HepG2 (cell line): ENCODE results near the gene SFMBT1. TPM values are rescaled to one million over a fixed set of nuclear protein-coding genes. Genes with fewer than 3 reads are reported as not detected.

ENCODE experiments used
- DR1 ChIP-seq: sonication (generic); formaldehyde crosslinking; IDR thresholded peaks from 2 replicates; pipeline ENCODE4 v1.8.0; 2021; ENCODE audit warnings: mild to moderate bottlenecking, missing genetic modification reagents, inconsistent platforms
- E2F5 ChIP-seq: sonication (generic); formaldehyde crosslinking; conservative IDR thresholded peaks from 2 replicates; pipeline ENCODE4 v1.4.0; 2020; ENCODE audit warnings: missing genetic modification reagents
- FOXA3 ChIP-seq: IDR thresholded peaks from 2 replicates; pipeline ENCODE4 v1.6.1; 2016; ENCODE audit warnings: missing genetic modification reagents, missing compliant biosample characterization
- FUBP1 ChIP-seq: sonication (generic); formaldehyde crosslinking; IDR thresholded peaks from 2 replicates; pipeline ENCODE4 v1.5.1; 2020; ENCODE audit warnings: missing genetic modification reagents, mild to moderate bottlenecking, borderline replicate concordance
- GABPA ChIP-seq, 2 experiments: IDR thresholded peaks; 2 replicates each; pipeline ENCODE4 v1.6.1; 2011 to 2016; ENCODE audit warnings: low read depth in 2 of 2, low read length in 1 of 2, missing biosample characterization in 1 of 2, missing genetic modification characterization in 1 of 2
- HMGA1 ChIP-seq: sonication (generic); formaldehyde crosslinking; conservative IDR thresholded peaks from 2 replicates; pipeline ENCODE4 v1.4.0; 2020; ENCODE audit warnings: missing genetic modification reagents
- HNF1B ChIP-seq: sonication (generic); formaldehyde crosslinking; IDR thresholded peaks from 2 replicates; pipeline ENCODE4 v1.5.1; 2020; ENCODE audit warnings: mild to moderate bottlenecking, moderate library complexity, missing genetic modification reagents
- IKZF5 ChIP-seq: IDR thresholded peaks from 2 replicates; pipeline ENCODE4 v1.6.1; 2018; ENCODE audit warnings: missing genetic modification reagents, mild to moderate bottlenecking, missing compliant biosample characterization
- MBNL3 ChIP-seq: fragments of 250-450 bp; sonication (Bioruptor Pico); conservative IDR thresholded peaks from 2 replicates; pipeline ENCODE4 v1.8.0; 2022; ENCODE audit warnings: mild to moderate bottlenecking, inconsistent platforms
- MED8 ChIP-seq: sonication (generic); formaldehyde crosslinking; IDR thresholded peaks from 2 replicates; pipeline ENCODE4 v1.8.1; 2023; ENCODE audit warnings: mild to moderate bottlenecking, missing genetic modification reagents; ENCODE audit not compliant: insufficient replicate concordance
- MXD4 ChIP-seq: IDR thresholded peaks from 2 replicates; pipeline ENCODE4 v1.6.1; 2016; ENCODE audit warnings: mild to moderate bottlenecking, missing biosample characterization, missing genetic modification reagents
- PBX2 ChIP-seq: IDR thresholded peaks from 2 replicates; pipeline ENCODE4 v1.6.1; 2016; ENCODE audit warnings: control low read depth
- SALL1 ChIP-seq: sonication (generic); formaldehyde crosslinking; IDR thresholded peaks from 2 replicates; pipeline ENCODE4 v1.8.0; 2022; ENCODE audit warnings: mild to moderate bottlenecking, missing genetic modification reagents
- TCF7 ChIP-seq: sonication (generic); IDR thresholded peaks from 2 replicates; pipeline ENCODE4 v1.6.1; 2016; ENCODE audit warnings: antibody characterized with exemption, low read depth
- YEATS2 ChIP-seq: sonication (generic); formaldehyde crosslinking; IDR thresholded peaks from 2 replicates; pipeline ENCODE4 v1.4.0; 2020; ENCODE audit warnings: missing genetic modification reagents, borderline replicate concordance
- ZFP36L2 ChIP-seq: sonication (generic); formaldehyde crosslinking; IDR thresholded peaks from 2 replicates; pipeline ENCODE4 v1.4.0; 2020; ENCODE audit warnings: missing genetic modification reagents
- ZKSCAN1 ChIP-seq: fragments of 150-350 bp; IDR thresholded peaks from 2 replicates; pipeline ENCODE4 v1.6.1; 2014; ENCODE audit warnings: low read length
- ZNF12 ChIP-seq: sonication (generic); formaldehyde crosslinking; IDR thresholded peaks from 2 replicates; pipeline ENCODE4 v1.5.0; 2020; ENCODE audit warnings: missing genetic modification reagents
- ZNF234 ChIP-seq: sonication (generic); formaldehyde crosslinking; conservative IDR thresholded peaks from 2 replicates; pipeline ENCODE4 v1.5.1; 2020; ENCODE audit warnings: mild to moderate bottlenecking, missing genetic modification reagents
- ZNF460 ChIP-seq: sonication (generic); formaldehyde crosslinking; IDR thresholded peaks from 2 replicates; pipeline ENCODE4 v1.5.1; 2020; ENCODE audit warnings: missing genetic modification reagents, mild to moderate bottlenecking, borderline replicate concordance
- ZNF619 ChIP-seq: sonication (generic); formaldehyde crosslinking; IDR thresholded peaks from 2 replicates; pipeline ENCODE4 v1.4.0; 2020; ENCODE audit warnings: mild to moderate bottlenecking, missing genetic modification reagents
- ZNF703 ChIP-seq: sonication (generic); formaldehyde crosslinking; IDR thresholded peaks from 2 replicates; pipeline ENCODE4 v1.5.1; 2020; ENCODE audit warnings: missing genetic modification reagents, mild to moderate bottlenecking, moderate library complexity, borderline replicate concordance
- ZNF704 ChIP-seq: sonication (generic); formaldehyde crosslinking; IDR thresholded peaks from 2 replicates; pipeline ENCODE4 v1.8.1; 2023; ENCODE audit warnings: mild to moderate bottlenecking, inconsistent platforms, moderate library complexity, missing genetic modification reagents, borderline replicate concordance
- ZNF737 ChIP-seq: sonication (generic); formaldehyde crosslinking; IDR thresholded peaks from 2 replicates; pipeline ENCODE4 v1.5.0; 2020; ENCODE audit warnings: missing genetic modification reagents, mild to moderate bottlenecking, borderline replicate concordance
- polyA plus RNA-seq, 8 experiments: library from polyadenylated mRNA; depleted of rRNA in 3 of 8; stranded (reverse) in 7 of 8; unstranded in 1 of 8; fragments of >200 nt; fragmentation: Illumina TruSeq in 4 of 8; extraction: Trizol in 4 of 8; gene quantifications; 2 replicates each; pipeline versions ENCODE4 v1.2.1 to v1.2.3, GENCODE V29; 2011 to 2016; ENCODE audit warnings: low read depth in 4 of 8, missing spikeins in 1 of 8, mixed read lengths in 1 of 8; ENCODE audit not compliant: insufficient read depth in 1 of 8
- total RNA-seq, 5 experiments: library from RNA; depleted of rRNA; stranded (reverse); fragments of >200 nt; fragmentation: Illumina TruSeq; extraction: Trizol; gene quantifications; 2 replicates each; pipeline ENCODE4 v1.2.3, GENCODE V29; 2016; ENCODE audit warnings: low read depth in 1 of 5

Gene SFMBT1
- total and polyA plus RNA-seq, 2 of the 13 experiments (the other 11 are each of a cell fraction or from before 2014, with no cell fraction given): 3.8 to 12.8 TPM

- TF ChIP-seq ZNF704 (CRISPR knock-in tag) (no peak), IKZF5 (CRISPR knock-in tag) (peak; percentile 17; the same call in 1 of the 2 replicates), GABPA (IDR thresholded peaks at IDR 0.05; ENCODE audit: low read depth, low read length) (no peak), GABPA (CRISPR knock-in tag; IDR thresholded peaks at IDR 0.05; ENCODE audit: low read depth) (no peak), ZNF737 (CRISPR knock-in tag) (no peak), MXD4 (CRISPR knock-in tag) (no peak), HMGA1 (no peak), SALL1 (CRISPR knock-in tag) (peak; percentile 78), PBX2 (no peak), FOXA3 (CRISPR knock-in tag) (no peak), ZFP36L2 (CRISPR knock-in tag) (no peak), ZNF703 (no peak), HNF1B (CRISPR knock-in tag) (peak; percentile 48; the same call in 1 of the 2 replicates), ZNF234 (CRISPR knock-in tag) (no peak), MBNL3 (no peak), FUBP1 (CRISPR knock-in tag) (no peak), MED8 (no peak), E2F5 (CRISPR knock-in tag) (no peak), ZNF619 (CRISPR knock-in tag) (no peak; the same call in 1 of the 2 replicates), DR1 (CRISPR knock-in tag) (no peak), TCF7 (peak; percentile 17; the same call in 1 of the 2 replicates), ZKSCAN1 (no peak), YEATS2 (no peak), ZNF460 (CRISPR knock-in tag) (no peak), ZNF12 (no peak)
These were observed 47.1 kb upstream of the SFMBT1 start (continued) for GRCh38 chr3:53092942-53093341.
